Astrocyte (in vitro differentiated cells and primary cell): Measurements from ENCODE around the gene NDUFS1. TPM values are rescaled to one million over a fixed set of nuclear protein-coding genes. Genes with fewer than 3 reads are reported as not detected.
"Not testable (repeated sequence)": the region's sequence is repeated elsewhere in the genome, so short reads cannot be mapped to it uniquely, and the experiment has no call there.

Experiments
- DNase-seq: peaks from one replicate; pipeline ENCODE4 v3.0.0-alpha.2; 2010; ENCODE audit warnings: low read depth
- FAIRE-seq: peaks from 2 replicates; lab custom pipeline; 2011; peaks lifted over from hg19 to GRCh38; lab: Jason Lieb, UNC
- H2AFZ ChIP-seq: 2 replicates; pipeline ENCODE4 v1.6.0; 2012; ENCODE audit warnings: low read depth, low read length, inconsistent platforms
- H3K27ac ChIP-seq: 2 replicates; pipeline ENCODE4 v1.5.1; 2011; ENCODE audit warnings: low read depth, low read length, inconsistent platforms
- H3K27me3 ChIP-seq: 2 replicates; pipeline ENCODE4 v1.6.0; 2011; ENCODE audit warnings: low read length, inconsistent platforms; ENCODE audit not compliant: insufficient read depth
- H3K36me3 ChIP-seq: 2 replicates; pipeline ENCODE4 v1.5.1; 2011; ENCODE audit warnings: low read length, inconsistent platforms; ENCODE audit not compliant: insufficient read depth
- H3K4me1 ChIP-seq: 2 replicates; pipeline ENCODE4 v1.5.1; 2011; ENCODE audit warnings: low read length, inconsistent platforms; ENCODE audit not compliant: insufficient read depth
- H3K4me2 ChIP-seq: 2 replicates; pipeline ENCODE4 v1.6.0; 2012; ENCODE audit warnings: low read length, inconsistent platforms
- H3K4me3 ChIP-seq: 2 replicates; pipeline ENCODE4 v1.5.1; 2011; ENCODE audit warnings: low read depth, mild to moderate bottlenecking, low read length, inconsistent platforms; ENCODE audit not compliant: insufficient read depth
- H3K79me2 ChIP-seq: 2 replicates; pipeline ENCODE4 v1.6.0; 2012; ENCODE audit warnings: mild to moderate bottlenecking, low read length, inconsistent platforms; ENCODE audit not compliant: insufficient read depth
- H3K9ac ChIP-seq: 2 replicates; pipeline ENCODE4 v1.6.0; 2012; ENCODE audit warnings: mild to moderate bottlenecking, low read length, inconsistent platforms
- H3K9me3 ChIP-seq: 2 replicates; pipeline ENCODE4 v1.5.1; 2012; ENCODE audit warnings: low read depth, mild to moderate bottlenecking, low read length, inconsistent platforms; ENCODE audit not compliant: insufficient read depth
- H4K20me1 ChIP-seq: 2 replicates; pipeline ENCODE4 v1.6.0; 2012; ENCODE audit warnings: low read length, inconsistent platforms; ENCODE audit not compliant: insufficient read depth
- H3K27ac Mint-ChIP-seq: one replicate; pipeline ENCODE4 v1.8.0; 2021; ENCODE audit warnings: mild to moderate bottlenecking, mixed read lengths; ENCODE audit not compliant: unreplicated experiment
- H3K27me3 Mint-ChIP-seq: one replicate; pipeline ENCODE4 v1.8.0; 2021; ENCODE audit warnings: low read depth, mixed read lengths; ENCODE audit not compliant: unreplicated experiment
- H3K36me3 Mint-ChIP-seq: one replicate; pipeline ENCODE4 v1.8.0; 2021; ENCODE audit warnings: low read depth, mixed read lengths; ENCODE audit not compliant: unreplicated experiment
- H3K4me1 Mint-ChIP-seq: one replicate; pipeline ENCODE4 v1.8.0; 2021; ENCODE audit warnings: low read depth, mixed read lengths; ENCODE audit not compliant: unreplicated experiment
- H3K4me3 Mint-ChIP-seq: one replicate; pipeline ENCODE4 v1.8.0; 2021; ENCODE audit warnings: mild to moderate bottlenecking, moderate library complexity, mixed read lengths; ENCODE audit not compliant: unreplicated experiment
- H3K9me3 Mint-ChIP-seq: one replicate; pipeline ENCODE4 v1.8.0; 2021; ENCODE audit warnings: mild to moderate bottlenecking, mixed read lengths; ENCODE audit not compliant: unreplicated experiment
- CTCF ChIP-seq: IDR thresholded peaks from 2 replicates; pipeline ENCODE4 v1.5.1; 2011; ENCODE audit warnings: low read depth, mild to moderate bottlenecking, inconsistent platforms, low read length, moderate library complexity; ENCODE audit not compliant: insufficient read depth
- EZH2 ChIP-seq: IDR thresholded peaks from 2 replicates; pipeline ENCODE4 v1.6.1; 2012; ENCODE audit warnings: mild to moderate bottlenecking, low read length, inconsistent platforms; ENCODE audit not compliant: insufficient read depth
- total RNA-seq: library from RNA; stranded (reverse); gene quantifications from 2 replicates; pipeline ENCODE4 v1.2.1, GENCODE V29; 2021

The NDUFS1 gene
- total RNA-seq, 1 donor from 2014 or later = 100 TPM

GRCh38 chr2:206127656-206128055 is 31.6 kb downstream of the NDUFS1 start:
- H3K27ac ChIP-seq = no peak overlapping the region
- no peaks in the 10 kb centered on the region for H3K9me3 ChIP-seq
- peaks cover 39% of the 10 kb centered on the region for H3K36me3 ChIP-seq
- no peak overlapping the region for H3K4me3 ChIP-seq
- no peaks in the 10 kb centered on the region for H4K20me1 ChIP-seq
- no peak overlapping the region for H2AFZ ChIP-seq
- no peak overlapping the region for H3K4me3 Mint-ChIP-seq
- no peak overlapping the region for H3K27ac Mint-ChIP-seq
- no peaks in the 10 kb centered on the region for H3K27me3 Mint-ChIP-seq
- FAIRE-seq = no peak
- H3K4me1 ChIP-seq = no peaks in the 10 kb centered on the region
- no peaks in the 10 kb centered on the region for H3K27me3 ChIP-seq
- no peaks in the 10 kb centered on the region for H3K4me1 Mint-ChIP-seq
- H3K9me3 Mint-ChIP-seq = no peaks in the 10 kb centered on the region
- H3K79me2 ChIP-seq = no peaks in the 10 kb centered on the region
- no peak for DNase-seq
- H3K9ac ChIP-seq = no peak overlapping the region
- H3K36me3 Mint-ChIP-seq = peaks cover 6% of the 10 kb centered on the region
- TF ChIP-seq CTCF (no peak), EZH2 (no peak)
- no peak overlapping the region for H3K4me2 ChIP-seq

- no peaks in the 10 kb centered on the region for H3K9me3 ChIP-seq
- no peak overlapping the region for H3K4me2 ChIP-seq
- no peak overlapping the region for H2AFZ ChIP-seq
- H3K36me3 Mint-ChIP-seq = peaks cover 12% of the 10 kb centered on the region
- no peaks in the 10 kb centered on the region for H3K27me3 Mint-ChIP-seq
- H3K9me3 Mint-ChIP-seq = no peaks in the 10 kb centered on the region
- no peaks in the 10 kb centered on the region for H3K27me3 ChIP-seq
- no peak overlapping the region for H3K4me3 ChIP-seq
- H3K4me1 Mint-ChIP-seq = no peaks in the 10 kb centered on the region
- peak; percentile 32 for FAIRE-seq
- H3K4me1 ChIP-seq = no peaks in the 10 kb centered on the region
- no peaks in the 10 kb centered on the region for H4K20me1 ChIP-seq
- no peak overlapping the region for H3K27ac ChIP-seq
- no peak overlapping the region for H3K27ac Mint-ChIP-seq
- H3K4me3 Mint-ChIP-seq = no peak overlapping the region
- peaks cover 38% of the 10 kb centered on the region for H3K36me3 ChIP-seq
- no peak for TF ChIP-seq EZH2
- no peak for TF ChIP-seq CTCF
- H3K9ac ChIP-seq = no peak overlapping the region
- no peaks in the 10 kb centered on the region for H3K79me2 ChIP-seq
- DNase-seq = no peak
These were observed 33.3 kb downstream of the NDUFS1 start for GRCh38 chr2:206125901-206126300.

GRCh38 chr2:206122569-206122968 is 36.7 kb downstream of the NDUFS1 start:
- H3K9ac ChIP-seq, FAIRE-seq, H3K27ac ChIP-seq, H3K9me3 Mint-ChIP-seq, H3K79me2 ChIP-seq, H3K4me3 ChIP-seq, H3K4me2 ChIP-seq, H3K4me1 ChIP-seq, DNase-seq, H3K27me3 Mint-ChIP-seq, H3K4me3 Mint-ChIP-seq, H3K27me3 ChIP-seq, H3K9me3 ChIP-seq, H3K4me1 Mint-ChIP-seq, H4K20me1 ChIP-seq, H2AFZ ChIP-seq, H3K27ac Mint-ChIP-seq: not testable (repeated sequence)
- peaks cover 18% of the 10 kb centered on the region for H3K36me3 Mint-ChIP-seq
- peaks cover 40% of the 10 kb centered on the region for H3K36me3 ChIP-seq
